ENCODE results near the gene MEPCE.

Gene MEPCE

GRCh38 chr7:100418930-100419659 is 10.5 kb upstream of the MEPCE start:
- Histone ChIP-seq H3K4me2 (ENCODE audit: low read length) (no peak overlapping the region), H4K20me1 (ENCODE audit: control insufficient read depth, insufficient read depth, low read depth, low read length) (no peaks in the 10 kb centered on the region), H3F3A (ENCODE audit: control insufficient read depth, insufficient read depth) (no peaks in the 10 kb centered on the region), H3K4me3 (ENCODE audit: low read length) (no peak overlapping the region), H3K27me3 (ENCODE audit: control insufficient read depth, low read length) (no peaks in the 10 kb centered on the region), H3K9me2 (replicated peaks; ENCODE audit: control insufficient read depth, low read length) (no peaks in the 10 kb centered on the region), H3K9me3 (ENCODE audit: control insufficient read depth, insufficient read depth, low read length) (no peaks in the 10 kb centered on the region), H3K4me1 (ENCODE audit: control insufficient read depth, low read length) (peaks cover 11% of the 10 kb centered on the region), H3K27ac (ENCODE audit: low read depth, low read length) (no peak overlapping the region), H3K36me3 (ENCODE audit: control insufficient read depth, low read length) (no peaks in the 10 kb centered on the region), H3K79me2 (ENCODE audit: control insufficient read depth, low read length) (no peaks in the 10 kb centered on the region)
- TF ChIP-seq EZH2phosphoT487 (IDR thresholded peaks at IDR 0.05; ENCODE audit: borderline replicate concordance, low read length) (no peak), CTCF (IDR thresholded peaks at IDR 0.05; ENCODE audit: low read depth, low read length, poor library complexity, severe bottlenecking) (no peak)

- TF ChIP-seq CTCF (IDR thresholded peaks at IDR 0.05; ENCODE audit: low read depth, low read length, poor library complexity, severe bottlenecking) = no peak
- no peak for TF ChIP-seq EZH2phosphoT487 (IDR thresholded peaks at IDR 0.05; ENCODE audit: borderline replicate concordance, low read length)
- Histone ChIP-seq H4K20me1 (ENCODE audit: control insufficient read depth, insufficient read depth, low read depth, low read length) (no peaks in the 10 kb centered on the region), H3K9me3 (ENCODE audit: control insufficient read depth, insufficient read depth, low read length) (no peaks in the 10 kb centered on the region), H3K4me2 (ENCODE audit: low read length) (no peak overlapping the region), H3K27ac (ENCODE audit: low read depth, low read length) (no peak overlapping the region), H3K79me2 (ENCODE audit: control insufficient read depth, low read length) (no peaks in the 10 kb centered on the region), H3F3A (ENCODE audit: control insufficient read depth, insufficient read depth) (peaks cover under 1% of the 10 kb centered on the region; the same call in 1 of the 2 replicates), H3K4me3 (ENCODE audit: low read length) (no peak overlapping the region), H3K27me3 (ENCODE audit: control insufficient read depth, low read length) (no peaks in the 10 kb centered on the region), H3K36me3 (ENCODE audit: control insufficient read depth, low read length) (no peaks in the 10 kb centered on the region), H3K4me1 (ENCODE audit: control insufficient read depth, low read length) (peaks cover 11% of the 10 kb centered on the region), H3K9me2 (replicated peaks; ENCODE audit: control insufficient read depth, low read length) (no peaks in the 10 kb centered on the region)
Measured at GRCh38 chr7:100419660-100420226, 9.9 kb upstream of the MEPCE start.

GRCh38 chr7:100423315-100423714 is 6.3 kb upstream of the MEPCE start:
- TF ChIP-seq CTCF (IDR thresholded peaks at IDR 0.05; ENCODE audit: low read depth, low read length, poor library complexity, severe bottlenecking) (no peak), EZH2phosphoT487 (IDR thresholded peaks at IDR 0.05; ENCODE audit: borderline replicate concordance, low read length) (no peak)
- peaks cover 12% of the 10 kb centered on the region for H3F3A ChIP-seq (ENCODE audit: control insufficient read depth, insufficient read depth)
- H3K4me2 ChIP-seq (ENCODE audit: low read length) = no peak overlapping the region
- peaks cover 5% of the 10 kb centered on the region for H3K9me3 ChIP-seq (ENCODE audit: control insufficient read depth, insufficient read depth, low read length)
- no peaks in the 10 kb centered on the region for H3K36me3 ChIP-seq (ENCODE audit: control insufficient read depth, low read length)
- H3K27ac ChIP-seq (ENCODE audit: low read depth, low read length) = no peak overlapping the region
- peaks cover 16% of the 10 kb centered on the region for H3K4me1 ChIP-seq (ENCODE audit: control insufficient read depth, low read length)
- H3K79me2 ChIP-seq (ENCODE audit: control insufficient read depth, low read length) = no peaks in the 10 kb centered on the region
- H3K9me2 ChIP-seq (replicated peaks; ENCODE audit: control insufficient read depth, low read length) = no peaks in the 10 kb centered on the region
- H3K27me3 ChIP-seq (ENCODE audit: control insufficient read depth, low read length) = no peaks in the 10 kb centered on the region
- no peak overlapping the region for H3K4me3 ChIP-seq (ENCODE audit: low read length)
- no peaks in the 10 kb centered on the region for H4K20me1 ChIP-seq (ENCODE audit: control insufficient read depth, insufficient read depth, low read depth, low read length)

Data from DOHH2 (cell line).